GM12801 (cell line): ENCODE measurements around the gene MMP21.

Source experiments
- TF ChIP-seq, protein P1 (sequence below): IDR thresholded peaks from one replicate; pipeline ENCODE4 v1.5.1; 2011; ENCODE audit warnings: control low read depth; ENCODE audit not compliant: insufficient read length; ENCODE audit errors: extremely low read depth

Gene MMP21

DNA sequence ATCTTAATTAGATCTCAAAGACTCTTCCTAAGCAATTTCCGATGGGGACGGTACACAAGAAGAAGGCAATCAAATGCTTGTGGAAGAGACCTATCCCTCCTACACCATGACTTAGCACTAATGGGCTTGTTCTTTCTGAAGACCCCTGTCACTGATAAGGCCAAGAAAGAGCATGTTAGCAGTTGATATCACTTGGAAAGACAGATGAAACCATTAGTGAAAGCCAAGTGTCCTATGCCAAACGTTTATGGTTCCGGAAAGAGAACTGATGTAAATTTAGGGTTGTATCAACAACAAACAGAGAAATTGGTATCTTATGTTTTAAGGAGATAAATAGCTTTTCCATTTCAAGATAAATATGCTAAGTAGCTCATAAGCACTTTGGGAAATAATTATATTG lies 40.9 kb upstream of the MMP21 start:
- TF ChIP-seq, protein P1, sequence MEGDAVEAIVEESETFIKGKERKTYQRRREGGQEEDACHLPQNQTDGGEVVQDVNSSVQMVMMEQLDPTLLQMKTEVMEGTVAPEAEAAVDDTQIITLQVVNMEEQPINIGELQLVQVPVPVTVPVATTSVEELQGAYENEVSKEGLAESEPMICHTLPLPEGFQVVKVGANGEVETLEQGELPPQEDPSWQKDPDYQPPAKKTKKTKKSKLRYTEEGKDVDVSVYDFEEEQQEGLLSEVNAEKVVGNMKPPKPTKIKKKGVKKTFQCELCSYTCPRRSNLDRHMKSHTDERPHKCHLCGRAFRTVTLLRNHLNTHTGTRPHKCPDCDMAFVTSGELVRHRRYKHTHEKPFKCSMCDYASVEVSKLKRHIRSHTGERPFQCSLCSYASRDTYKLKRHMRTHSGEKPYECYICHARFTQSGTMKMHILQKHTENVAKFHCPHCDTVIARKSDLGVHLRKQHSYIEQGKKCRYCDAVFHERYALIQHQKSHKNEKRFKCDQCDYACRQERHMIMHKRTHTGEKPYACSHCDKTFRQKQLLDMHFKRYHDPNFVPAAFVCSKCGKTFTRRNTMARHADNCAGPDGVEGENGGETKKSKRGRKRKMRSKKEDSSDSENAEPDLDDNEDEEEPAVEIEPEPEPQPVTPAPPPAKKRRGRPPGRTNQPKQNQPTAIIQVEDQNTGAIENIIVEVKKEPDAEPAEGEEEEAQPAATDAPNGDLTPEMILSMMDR = no peak

DNA sequence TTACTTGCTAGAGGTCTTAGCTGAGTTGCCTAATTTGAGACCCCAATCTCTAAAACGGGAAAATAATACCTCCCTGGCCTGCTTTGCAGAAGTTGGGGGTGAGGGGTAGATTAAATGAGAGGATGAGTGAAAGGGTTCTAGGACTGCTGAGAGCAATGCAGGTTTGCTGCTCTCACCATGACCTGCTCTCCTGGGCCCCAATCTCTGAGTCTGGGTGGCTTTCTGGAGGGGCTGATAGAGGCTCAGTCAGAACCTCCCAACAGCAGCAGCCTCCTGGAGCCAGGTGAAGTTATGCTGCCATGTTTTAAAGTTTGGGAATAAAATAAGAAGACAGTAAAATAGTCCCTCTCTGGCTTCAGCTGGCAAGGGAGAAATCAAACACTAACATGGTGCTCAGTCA lies 40.1 kb upstream of the MMP21 start:
- TF ChIP-seq, protein P1 = no peak

DNA sequence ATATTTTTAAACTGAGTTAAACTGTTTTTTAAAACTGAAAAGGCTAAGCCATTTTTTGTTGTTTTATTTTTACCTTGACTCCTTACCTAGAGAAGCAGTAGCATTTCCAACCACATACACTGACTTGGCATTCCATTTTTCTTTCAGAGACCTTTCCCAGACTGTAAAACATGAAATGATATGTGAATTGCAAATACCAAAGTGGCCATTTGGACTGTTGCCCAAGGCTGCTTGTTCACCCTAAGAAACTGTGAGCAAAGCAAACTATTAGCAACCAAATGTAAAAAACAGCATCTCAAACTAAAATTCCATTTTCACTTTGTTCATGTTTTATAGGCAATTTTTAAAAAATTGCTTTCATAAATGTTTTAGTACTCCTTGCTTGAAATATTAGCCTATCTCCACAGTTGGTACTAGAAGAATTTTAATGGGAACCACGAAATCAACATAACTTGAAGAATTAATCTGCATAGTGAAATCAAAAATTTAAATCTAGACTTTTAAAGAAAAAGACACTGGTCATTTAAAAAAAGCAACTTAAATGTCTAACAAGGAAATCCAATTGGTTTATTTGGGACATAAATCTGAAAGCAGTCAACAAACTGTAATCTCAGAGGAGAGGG lies 36.6 kb upstream of the MMP21 start:
- TF ChIP-seq, protein P1 = no peak

DNA sequence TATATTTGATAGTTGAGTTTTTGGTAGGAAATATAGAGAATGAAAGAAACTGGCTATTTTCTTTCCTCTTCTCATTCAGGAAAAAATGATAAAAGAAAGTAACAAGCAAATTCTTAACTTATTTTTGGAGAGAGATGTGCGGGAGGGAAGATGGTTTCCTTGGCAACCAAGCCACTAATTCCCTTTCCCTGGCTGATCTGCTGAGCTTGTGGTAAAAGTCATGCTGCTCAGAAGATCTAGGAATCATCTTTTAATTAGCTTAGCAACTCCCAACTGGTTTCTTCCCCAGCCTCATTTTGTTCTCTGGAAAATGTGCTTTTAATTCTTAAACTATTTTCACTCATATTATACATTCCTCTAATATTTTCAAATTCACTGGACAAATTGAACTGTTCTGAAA lies 35.6 kb upstream of the MMP21 start:
- TF ChIP-seq, protein P1 = no peak

DNA sequence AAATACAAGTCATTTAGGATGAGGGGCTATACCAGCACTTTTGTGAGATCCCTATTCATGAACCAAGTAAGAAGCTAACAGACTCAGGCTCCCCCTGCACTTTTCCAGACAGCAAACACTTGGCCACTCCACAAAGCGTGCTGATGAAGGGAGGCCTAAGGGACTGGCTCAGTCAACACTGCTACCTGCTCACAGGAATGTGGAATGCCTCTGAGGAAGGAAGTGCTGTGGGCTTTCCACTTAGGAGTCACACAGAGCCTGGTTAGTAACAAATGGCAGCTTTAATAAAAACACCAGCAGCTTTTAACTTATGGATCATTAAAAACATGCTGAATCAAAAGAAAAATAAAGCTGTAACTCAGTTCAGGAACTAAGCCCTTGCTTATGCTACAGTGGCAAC lies 32.4 kb upstream of the MMP21 start:
- TF ChIP-seq, protein P1 = no peak

DNA sequence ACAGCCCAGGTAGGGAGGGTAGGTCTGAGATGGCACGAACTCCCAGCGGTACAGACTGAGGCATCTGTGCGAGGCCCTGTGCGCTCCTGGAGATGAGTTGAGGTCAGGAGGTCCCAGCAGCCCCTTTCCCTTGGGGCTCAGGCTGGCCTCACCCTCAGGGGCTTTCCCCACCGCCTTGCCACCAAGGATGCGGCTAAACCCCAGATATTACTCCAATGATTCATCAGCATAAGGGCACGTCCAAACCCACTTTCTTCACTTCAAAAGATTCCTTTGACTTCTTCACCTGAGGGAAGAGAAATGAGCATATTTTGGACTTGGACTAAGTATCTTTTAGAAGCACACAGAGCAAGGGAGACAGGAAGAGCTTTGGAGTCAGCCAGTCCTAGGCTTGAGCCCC lies 27.1 kb upstream of the MMP21 start:
- TF ChIP-seq, protein P1 = no peak

DNA sequence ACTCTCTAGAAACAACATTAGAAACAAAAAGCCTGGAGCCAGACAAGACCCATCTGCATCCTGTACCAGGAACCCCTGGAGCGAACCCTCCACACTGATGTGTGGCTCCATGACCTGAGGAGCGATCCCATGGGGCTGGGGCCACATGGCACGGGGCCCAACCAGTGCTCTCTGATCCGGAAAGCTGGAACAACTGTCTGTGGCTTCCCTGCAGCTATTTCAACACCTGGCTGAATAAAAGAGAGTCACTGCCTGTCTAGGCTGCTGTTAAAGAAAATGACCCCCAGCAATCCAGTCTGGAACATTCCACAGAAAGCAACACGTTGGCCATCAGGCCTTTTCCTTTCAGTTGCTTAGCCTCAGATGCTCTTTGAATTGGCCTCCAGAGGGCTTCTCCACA lies 26.5 kb upstream of the MMP21 start:
- TF ChIP-seq, protein P1 = no peak
